ENCODE data around the gene ZNF579.

The ZNF579 gene

DNA sequence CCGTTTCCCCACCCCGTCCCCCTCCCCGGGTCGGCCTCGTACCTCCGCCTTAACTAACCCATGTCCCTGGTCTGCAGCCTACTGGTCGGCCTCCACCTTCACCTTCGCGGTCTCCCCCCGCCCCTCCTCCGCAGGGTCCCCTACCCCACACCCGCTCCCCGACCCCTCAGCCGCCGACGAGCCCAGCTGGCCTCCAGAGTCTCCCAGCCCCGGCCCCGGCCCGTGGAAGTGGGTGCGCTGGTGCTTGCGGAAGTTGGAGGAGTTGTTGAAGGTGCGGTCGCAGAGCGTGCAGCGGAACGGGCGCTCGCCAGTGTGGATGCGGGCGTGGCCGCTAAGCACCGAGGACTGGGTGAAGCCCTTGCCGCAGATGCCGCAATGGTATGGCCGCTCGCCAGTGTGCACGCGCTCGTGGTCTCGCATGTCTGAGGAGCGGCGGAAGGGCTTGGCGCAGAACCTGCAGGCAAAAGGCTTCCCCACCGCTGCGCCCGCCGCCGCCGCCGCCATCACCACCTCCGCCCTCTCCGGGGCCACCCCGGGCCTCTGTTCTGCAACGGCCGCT is 41.1 kb upstream of the ZNF579 start:
- no peak overlapping the region for H3K27ac ChIP-seq
- TF ChIP-seq, protein P1, sequence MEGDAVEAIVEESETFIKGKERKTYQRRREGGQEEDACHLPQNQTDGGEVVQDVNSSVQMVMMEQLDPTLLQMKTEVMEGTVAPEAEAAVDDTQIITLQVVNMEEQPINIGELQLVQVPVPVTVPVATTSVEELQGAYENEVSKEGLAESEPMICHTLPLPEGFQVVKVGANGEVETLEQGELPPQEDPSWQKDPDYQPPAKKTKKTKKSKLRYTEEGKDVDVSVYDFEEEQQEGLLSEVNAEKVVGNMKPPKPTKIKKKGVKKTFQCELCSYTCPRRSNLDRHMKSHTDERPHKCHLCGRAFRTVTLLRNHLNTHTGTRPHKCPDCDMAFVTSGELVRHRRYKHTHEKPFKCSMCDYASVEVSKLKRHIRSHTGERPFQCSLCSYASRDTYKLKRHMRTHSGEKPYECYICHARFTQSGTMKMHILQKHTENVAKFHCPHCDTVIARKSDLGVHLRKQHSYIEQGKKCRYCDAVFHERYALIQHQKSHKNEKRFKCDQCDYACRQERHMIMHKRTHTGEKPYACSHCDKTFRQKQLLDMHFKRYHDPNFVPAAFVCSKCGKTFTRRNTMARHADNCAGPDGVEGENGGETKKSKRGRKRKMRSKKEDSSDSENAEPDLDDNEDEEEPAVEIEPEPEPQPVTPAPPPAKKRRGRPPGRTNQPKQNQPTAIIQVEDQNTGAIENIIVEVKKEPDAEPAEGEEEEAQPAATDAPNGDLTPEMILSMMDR (conservative IDR thresholded peaks at IDR 0.05) = no peak

DNA sequence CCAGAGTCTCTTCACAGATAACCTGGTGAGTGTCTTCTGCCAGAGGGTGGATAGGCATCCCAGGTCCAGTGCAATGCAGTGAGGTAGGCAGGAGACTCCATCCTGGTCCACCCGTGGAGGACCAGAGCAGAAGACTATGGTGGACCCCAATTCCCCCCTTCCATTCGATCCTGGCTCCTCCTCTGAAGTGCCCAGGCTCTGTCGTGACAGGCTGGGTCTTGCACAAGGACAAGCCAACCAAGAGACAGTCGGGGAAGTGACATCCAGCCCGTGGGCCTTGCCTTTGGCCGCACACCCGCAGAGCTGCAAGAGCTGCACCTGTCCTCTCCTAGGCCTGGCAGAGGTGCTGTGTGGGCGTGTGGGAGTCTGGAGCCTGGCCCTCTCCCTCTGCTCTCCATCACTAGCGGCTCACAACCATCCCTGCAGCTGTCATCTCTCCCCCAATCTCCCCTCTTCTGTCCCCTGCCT is 40.6 kb upstream of the ZNF579 start:
- TF ChIP-seq, protein P1 (conservative IDR thresholded peaks at IDR 0.05) = no peak
- H3K27ac ChIP-seq = no peak overlapping the region

DNA sequence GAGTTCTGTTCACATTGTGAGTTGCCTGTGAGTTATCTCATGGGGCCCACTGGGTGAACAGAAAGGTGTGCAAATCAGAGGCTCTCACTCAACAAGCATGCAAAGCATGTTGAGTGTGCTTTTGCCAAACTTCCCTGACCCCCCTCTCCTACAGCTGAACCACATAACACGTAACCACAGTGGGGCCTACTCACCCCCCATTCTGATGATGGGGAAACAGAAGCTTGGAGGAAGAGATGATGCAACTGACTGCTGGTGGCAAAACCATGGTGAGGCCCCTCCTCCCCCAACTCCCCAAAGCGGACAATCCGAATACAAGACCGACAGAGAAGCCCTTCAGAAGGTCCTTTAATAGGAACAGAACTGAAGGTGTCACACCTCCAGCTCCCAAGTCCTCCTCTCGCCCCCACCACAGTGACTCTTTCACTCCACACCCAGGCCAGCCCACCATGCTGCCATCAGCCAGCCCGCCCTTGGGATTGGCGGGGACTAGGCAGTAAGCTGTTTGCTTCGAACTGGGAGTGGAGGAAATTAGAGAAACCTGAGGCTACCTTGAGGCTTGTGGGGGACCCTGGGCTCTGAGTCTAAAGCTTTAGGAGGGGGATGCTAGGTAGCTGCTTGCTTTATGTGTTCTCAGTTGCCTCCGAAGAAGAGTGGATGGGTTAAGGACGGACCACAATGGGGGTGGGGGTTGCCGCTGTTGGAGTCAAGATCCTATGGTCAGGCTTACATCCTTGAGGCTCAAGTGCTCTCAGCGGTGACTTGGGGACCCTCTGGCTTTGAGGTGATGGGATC is 40.0 kb upstream of the ZNF579 start:
- TF ChIP-seq, protein P1 (conservative IDR thresholded peaks at IDR 0.05) = no peak
- H3K27ac ChIP-seq = no peak overlapping the region

DNA sequence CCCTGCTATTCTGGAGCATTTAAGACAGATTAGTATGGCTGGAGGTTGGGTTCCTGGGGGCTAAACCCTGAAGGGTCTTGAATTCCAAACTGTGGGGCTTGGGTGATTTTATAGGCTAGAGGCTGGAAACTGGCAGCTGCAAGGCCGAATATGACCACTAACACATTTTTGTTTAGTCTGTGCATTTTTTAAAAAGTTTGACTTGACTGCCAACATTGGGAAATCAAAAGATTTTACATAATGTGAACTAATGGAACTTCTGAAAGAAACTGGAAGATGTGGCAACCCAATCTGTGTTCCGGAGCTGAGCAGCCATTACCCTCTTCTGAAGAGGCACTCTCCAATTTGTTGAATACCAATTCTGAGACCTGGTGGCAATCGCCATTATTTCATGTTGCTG is 38.6 kb upstream of the ZNF579 start:
- TF ChIP-seq, protein P1 (conservative IDR thresholded peaks at IDR 0.05) = no peak
- no peak overlapping the region for H3K27ac ChIP-seq

DNA sequence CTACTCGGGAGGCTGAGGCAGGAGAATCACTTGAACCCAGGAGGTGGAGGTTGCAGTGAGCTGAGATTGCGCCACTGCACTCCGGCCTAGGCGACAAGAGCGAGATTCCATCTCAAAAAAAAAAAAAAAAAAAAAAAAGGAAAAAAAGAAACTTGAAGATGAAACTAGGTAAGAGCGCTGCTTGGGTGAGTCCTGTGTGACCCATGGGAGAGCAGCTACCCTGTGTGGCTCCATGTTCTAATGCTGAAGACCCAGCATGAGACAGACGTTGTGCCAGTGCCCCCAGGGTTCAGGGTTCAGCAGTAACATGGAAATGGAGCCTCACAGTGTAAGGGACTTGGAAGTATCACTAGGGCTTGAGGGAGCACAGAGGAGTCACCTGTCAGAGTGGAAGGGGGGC is 37.8 kb upstream of the ZNF579 start:
- H3K27ac ChIP-seq = no peak overlapping the region
- TF ChIP-seq, protein P1 (conservative IDR thresholded peaks at IDR 0.05) = no peak

DNA sequence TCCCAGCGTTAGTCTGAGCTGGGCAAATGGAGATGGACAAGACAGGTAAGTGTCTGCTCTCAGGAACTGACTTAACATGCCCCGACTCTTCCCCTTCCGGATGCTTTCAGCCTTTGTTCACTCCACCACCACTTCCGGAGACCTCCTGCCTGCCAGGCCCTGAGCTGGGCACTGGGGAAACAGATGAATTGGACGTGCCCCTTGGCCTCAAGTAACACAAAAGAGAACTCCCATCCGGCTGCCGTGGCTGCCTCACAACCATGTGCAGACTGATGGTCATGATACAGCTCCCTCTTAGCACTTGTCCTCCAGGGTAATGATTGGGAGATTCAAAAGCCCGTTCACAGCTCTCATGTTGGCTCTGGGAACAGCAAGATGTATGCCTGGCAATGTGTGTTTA is 36.8 kb upstream of the ZNF579 start:
- H3K27ac ChIP-seq = no peak overlapping the region
- TF ChIP-seq, protein P1 (conservative IDR thresholded peaks at IDR 0.05) = no peak

DNA sequence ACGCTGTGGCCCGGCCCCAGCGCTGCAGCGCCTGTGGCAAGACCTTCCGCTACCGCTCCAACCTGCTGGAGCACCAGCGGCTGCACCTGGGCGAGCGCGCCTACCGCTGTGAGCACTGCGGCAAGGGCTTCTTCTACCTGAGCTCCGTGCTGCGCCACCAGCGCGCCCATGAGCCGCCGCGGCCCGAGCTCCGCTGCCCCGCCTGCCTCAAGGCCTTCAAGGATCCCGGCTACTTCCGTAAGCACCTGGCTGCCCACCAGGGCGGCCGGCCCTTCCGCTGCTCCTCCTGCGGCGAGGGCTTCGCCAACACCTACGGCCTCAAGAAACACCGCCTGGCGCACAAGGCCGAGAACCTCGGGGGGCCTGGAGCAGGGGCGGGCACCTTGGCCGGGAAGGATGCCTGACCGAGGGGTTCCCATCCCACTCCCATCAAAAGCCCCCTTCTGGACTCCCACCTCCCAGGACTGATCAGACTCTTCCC is 35.8 kb upstream of the ZNF579 start:
- TF ChIP-seq, protein P1 (conservative IDR thresholded peaks at IDR 0.05) = no peak
- H3K27ac ChIP-seq = no peak overlapping the region

Data from VCaP (cell line).